Esophagus muscularis mucosa (tissue), 4 donors: ENCODE data around the gene BAHCC1.

Source experiments
- EP300 ChIP-seq: sonication (generic); formaldehyde crosslinking; IDR thresholded peaks from one replicate; pipeline ENCODE4 v1.6.1; 2017; ENCODE audit warnings: antibody characterized with exemption
- POLR2A ChIP-seq: fragments of 450-650 bp; IDR thresholded peaks from one replicate; pipeline ENCODE4 v1.6.1; 2017; ENCODE audit warnings: antibody characterized with exemption, moderate library complexity, mild to moderate bottlenecking, low read depth
- POLR2AphosphoS5 ChIP-seq, 2 donors: sonication (generic); formaldehyde crosslinking; IDR thresholded peaks; one replicate each; pipeline ENCODE4 v1.6.1; 2017; ENCODE audit warnings: antibody characterized with exemption in 2 of 2
- TF ChIP-seq, protein P1 (sequence below), 3 experiments: fragments of 200-600 bp in 2 of 3; fragments of 450-650 bp in 1 of 3; sonication (generic) in 2 of 3; IDR thresholded peaks; one replicate each; pipeline ENCODE4 v1.5.1; 2017 to 2019; ENCODE audit warnings: antibody characterized with exemption in 3 of 3, mild to moderate bottlenecking in 2 of 3, moderate library complexity in 1 of 3

GRCh38 chr17:81402530-81402941, 7.3 kb downstream of the BAHCC1 start:
- no peak for TF ChIP-seq EP300
- TF ChIP-seq, protein P1, sequence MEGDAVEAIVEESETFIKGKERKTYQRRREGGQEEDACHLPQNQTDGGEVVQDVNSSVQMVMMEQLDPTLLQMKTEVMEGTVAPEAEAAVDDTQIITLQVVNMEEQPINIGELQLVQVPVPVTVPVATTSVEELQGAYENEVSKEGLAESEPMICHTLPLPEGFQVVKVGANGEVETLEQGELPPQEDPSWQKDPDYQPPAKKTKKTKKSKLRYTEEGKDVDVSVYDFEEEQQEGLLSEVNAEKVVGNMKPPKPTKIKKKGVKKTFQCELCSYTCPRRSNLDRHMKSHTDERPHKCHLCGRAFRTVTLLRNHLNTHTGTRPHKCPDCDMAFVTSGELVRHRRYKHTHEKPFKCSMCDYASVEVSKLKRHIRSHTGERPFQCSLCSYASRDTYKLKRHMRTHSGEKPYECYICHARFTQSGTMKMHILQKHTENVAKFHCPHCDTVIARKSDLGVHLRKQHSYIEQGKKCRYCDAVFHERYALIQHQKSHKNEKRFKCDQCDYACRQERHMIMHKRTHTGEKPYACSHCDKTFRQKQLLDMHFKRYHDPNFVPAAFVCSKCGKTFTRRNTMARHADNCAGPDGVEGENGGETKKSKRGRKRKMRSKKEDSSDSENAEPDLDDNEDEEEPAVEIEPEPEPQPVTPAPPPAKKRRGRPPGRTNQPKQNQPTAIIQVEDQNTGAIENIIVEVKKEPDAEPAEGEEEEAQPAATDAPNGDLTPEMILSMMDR (IDR thresholded peaks at IDR 0.05), result no peak
- no peak for TF ChIP-seq POLR2A
- peak in 1 of 2 donors; percentile 5 for TF ChIP-seq POLR2AphosphoS5 (IDR thresholded peaks at IDR 0.05)
